ENCODE results near the gene TMEM82. TPM values are rescaled to one million over a fixed set of nuclear protein-coding genes. Genes with fewer than 3 reads are reported as not detected.
A peak's percentile ranks its signal among the peaks of the same experiment; 100 is the strongest.

Gene TMEM82
- polyA plus RNA-seq, 1 donor (not counting 4 experiments of a cell fraction or from before 2014, with no cell fraction given) = not detected

DNA sequence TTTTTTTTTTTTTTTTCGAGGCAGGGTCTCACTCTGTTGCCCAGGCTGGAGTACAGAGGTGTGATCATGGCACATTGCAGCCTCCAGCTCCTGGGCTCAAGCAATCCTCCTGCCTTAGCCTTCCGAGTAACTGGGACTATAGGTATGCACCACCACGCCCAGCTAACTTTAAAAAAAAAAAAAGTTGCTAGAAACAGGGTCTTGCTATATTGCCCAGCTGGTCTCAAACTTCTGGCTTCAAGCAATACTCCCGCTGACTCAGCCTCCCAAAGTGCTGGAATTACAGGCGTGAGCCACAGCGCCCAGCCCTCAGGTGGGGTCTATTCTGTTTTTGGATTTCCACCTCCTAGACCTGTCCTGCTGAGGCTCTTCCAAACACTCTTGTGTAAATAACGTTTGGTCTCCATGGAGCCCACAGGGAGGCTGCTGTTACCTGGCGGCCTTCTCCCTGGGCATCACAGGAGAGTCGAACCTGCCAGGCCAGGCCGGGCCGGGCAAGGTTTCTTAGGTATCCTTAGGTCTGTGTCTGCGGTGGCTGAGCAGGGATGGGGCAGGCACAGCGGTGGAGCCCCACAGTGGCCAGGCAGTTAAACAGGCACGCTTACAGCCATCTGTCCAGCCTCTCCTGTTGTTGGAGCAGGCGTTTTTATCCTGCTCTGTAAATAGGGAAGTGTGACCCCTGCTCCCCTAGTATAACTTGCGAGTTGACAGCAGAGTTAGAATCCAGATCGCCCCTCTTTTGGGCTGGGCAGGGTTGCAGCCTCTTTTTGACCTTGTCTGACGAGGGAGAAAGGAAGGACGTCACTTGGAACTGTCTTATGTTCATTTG lies 39.4 kb upstream of the TMEM82 start:
- DNase-seq (ENCODE audit: low read depth, low spot score) (no peak), FAIRE-seq (peak; percentile 62)
- Histone ChIP-seq H3K4me2 (ENCODE audit: control insufficient read depth, extremely low read depth, insufficient read depth, low read depth, low read length) (peak overlapping the region; percentile 93), H3K4me3 (ENCODE audit: control insufficient read depth in 2 of 3, extremely low read depth in 1 of 3, insufficient read depth in 2 of 3, low read depth in 1 of 3, low read length in 3 of 3) (peak overlapping the region in 2 of 3 experiments; percentile 43 to 50), H4K20me1 (ENCODE audit: control insufficient read depth, extremely low read depth, insufficient read depth, low read length) (peaks cover 3% of the 10 kb centered on the region), H3K9me1 (ENCODE audit: control insufficient read depth, extremely low read depth, insufficient read depth, low read length) (peaks cover 2% of the 10 kb centered on the region), H3K36me3 (ENCODE audit: control insufficient read depth in 2 of 2, extremely low read depth in 1 of 2, insufficient read depth in 2 of 2, low read length in 2 of 2) (peaks cover 12 to 13% of the 10 kb centered on the region in 2 experiments), H3K9ac (ENCODE audit: control insufficient read depth, extremely low read depth, insufficient read depth, low read length) (peak overlapping the region; percentile 74), H3K4me1 (ENCODE audit: control insufficient read depth, extremely low read depth, insufficient read depth, low read length) (peaks cover 13% of the 10 kb centered on the region), H3K27ac (ENCODE audit: control insufficient read depth, insufficient read depth, low read length) (peak overlapping the region; percentile 89), H3K27me3 (ENCODE audit: control insufficient read depth, extremely low read depth, insufficient read depth, low read length) (no peaks in the 10 kb centered on the region), H2AFZ (ENCODE audit: control insufficient read depth, low read length) (peak overlapping the region; percentile 50), H3K9me3 (ENCODE audit: control insufficient read depth, low read depth, low read length) (no peaks in the 10 kb centered on the region), H3K79me2 (ENCODE audit: control insufficient read depth, insufficient read depth, low read length) (peaks cover 64% of the 10 kb centered on the region)
- TF ChIP-seq, protein P1, sequence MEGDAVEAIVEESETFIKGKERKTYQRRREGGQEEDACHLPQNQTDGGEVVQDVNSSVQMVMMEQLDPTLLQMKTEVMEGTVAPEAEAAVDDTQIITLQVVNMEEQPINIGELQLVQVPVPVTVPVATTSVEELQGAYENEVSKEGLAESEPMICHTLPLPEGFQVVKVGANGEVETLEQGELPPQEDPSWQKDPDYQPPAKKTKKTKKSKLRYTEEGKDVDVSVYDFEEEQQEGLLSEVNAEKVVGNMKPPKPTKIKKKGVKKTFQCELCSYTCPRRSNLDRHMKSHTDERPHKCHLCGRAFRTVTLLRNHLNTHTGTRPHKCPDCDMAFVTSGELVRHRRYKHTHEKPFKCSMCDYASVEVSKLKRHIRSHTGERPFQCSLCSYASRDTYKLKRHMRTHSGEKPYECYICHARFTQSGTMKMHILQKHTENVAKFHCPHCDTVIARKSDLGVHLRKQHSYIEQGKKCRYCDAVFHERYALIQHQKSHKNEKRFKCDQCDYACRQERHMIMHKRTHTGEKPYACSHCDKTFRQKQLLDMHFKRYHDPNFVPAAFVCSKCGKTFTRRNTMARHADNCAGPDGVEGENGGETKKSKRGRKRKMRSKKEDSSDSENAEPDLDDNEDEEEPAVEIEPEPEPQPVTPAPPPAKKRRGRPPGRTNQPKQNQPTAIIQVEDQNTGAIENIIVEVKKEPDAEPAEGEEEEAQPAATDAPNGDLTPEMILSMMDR (optimal IDR thresholded peaks at IDR 0.05 in 1 of 3, IDR thresholded peaks at IDR 0.05 in 1 of 3, conservative IDR thresholded peaks at IDR 0.05 in 1 of 3; ENCODE audit: extremely low read depth in 1 of 3, insufficient read depth in 2 of 3, low read length in 3 of 3) = peak; percentile 48 to 82 (median 60)
- TF ChIP-seq EZH2 (IDR thresholded peaks at IDR 0.05; ENCODE audit: low read length) = no peak
- dilution Hi-C loops (cut with MboI; ENCODE audit: extremely low pct_ligation_motif_present, low sequenced_read_pairs) = no loop called here

DNA sequence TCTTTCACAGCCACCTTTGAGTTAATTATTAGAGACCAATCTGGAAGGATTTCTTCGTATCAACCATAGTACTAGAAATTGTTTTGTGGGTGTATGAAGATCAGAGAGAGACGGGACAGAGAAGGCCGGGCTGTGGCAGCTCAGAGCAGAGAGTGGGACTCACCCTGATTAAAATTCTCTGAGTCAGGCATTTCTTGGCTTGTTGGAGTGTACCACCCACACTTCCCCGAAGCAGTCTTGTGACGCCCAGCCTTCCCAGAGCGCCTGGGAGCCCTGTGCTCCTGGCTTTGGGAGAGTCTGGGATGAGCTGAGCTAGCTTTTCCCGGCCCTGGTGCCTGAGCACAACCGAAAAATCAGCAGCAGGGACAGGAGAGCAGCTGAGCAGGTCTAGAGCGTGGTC lies 38.7 kb upstream of the TMEM82 start:
- DNase-seq (ENCODE audit: low read depth, low spot score) = no peak
- FAIRE-seq = peak; percentile 81
- H3K79me2 ChIP-seq (ENCODE audit: control insufficient read depth, insufficient read depth, low read length) = peaks cover 62% of the 10 kb centered on the region
- H3K4me1 ChIP-seq (ENCODE audit: control insufficient read depth, extremely low read depth, insufficient read depth, low read length) = peaks cover 13% of the 10 kb centered on the region
- peaks cover 3% of the 10 kb centered on the region for H4K20me1 ChIP-seq (ENCODE audit: control insufficient read depth, extremely low read depth, insufficient read depth, low read length)
- H3K36me3 ChIP-seq (ENCODE audit: control insufficient read depth in 2 of 2, extremely low read depth in 1 of 2, insufficient read depth in 2 of 2, low read length in 2 of 2) = peaks cover 12 to 13% of the 10 kb centered on the region in 2 experiments
- dilution Hi-C loops (cut with MboI; ENCODE audit: extremely low pct_ligation_motif_present, low sequenced_read_pairs) = no loop called here
- peak overlapping the region; percentile 74 for H3K9ac ChIP-seq (ENCODE audit: control insufficient read depth, extremely low read depth, insufficient read depth, low read length)
- H3K4me3 ChIP-seq (ENCODE audit: control insufficient read depth in 2 of 3, extremely low read depth in 1 of 3, insufficient read depth in 2 of 3, low read depth in 1 of 3, low read length in 3 of 3) = peak overlapping the region in 2 of 3 experiments; percentile 43 to 50
- TF ChIP-seq, protein P1 (optimal IDR thresholded peaks at IDR 0.05 in 1 of 3, IDR thresholded peaks at IDR 0.05 in 1 of 3, conservative IDR thresholded peaks at IDR 0.05 in 1 of 3; ENCODE audit: extremely low read depth in 1 of 3, insufficient read depth in 2 of 3, low read length in 3 of 3) = no peak
- TF ChIP-seq EZH2 (IDR thresholded peaks at IDR 0.05; ENCODE audit: low read length) = no peak
- peak overlapping the region; percentile 50 for H2AFZ ChIP-seq (ENCODE audit: control insufficient read depth, low read length)
- peak overlapping the region; percentile 89 for H3K27ac ChIP-seq (ENCODE audit: control insufficient read depth, insufficient read depth, low read length)
- H3K9me1 ChIP-seq (ENCODE audit: control insufficient read depth, extremely low read depth, insufficient read depth, low read length) = peaks cover 2% of the 10 kb centered on the region
- H3K4me2 ChIP-seq (ENCODE audit: control insufficient read depth, extremely low read depth, insufficient read depth, low read depth, low read length) = peak overlapping the region; percentile 93
- no peaks in the 10 kb centered on the region for H3K9me3 ChIP-seq (ENCODE audit: control insufficient read depth, low read depth, low read length)
- H3K27me3 ChIP-seq (ENCODE audit: control insufficient read depth, extremely low read depth, insufficient read depth, low read length) = no peaks in the 10 kb centered on the region

Measured in keratinocyte (primary cell).